Measurements from ENCODE around the gene IFIT2. TPM values are rescaled to one million over a fixed set of nuclear protein-coding genes. Genes with fewer than 3 reads are reported as not detected.
"Not testable (repeated sequence)": the region's sequence is repeated elsewhere in the genome, so short reads cannot be mapped to it uniquely, and the experiment has no call there.

The IFIT2 gene
- total RNA-seq, 1 donor from 2014 or later: 7.0 TPM

- DNase-seq (no peak), ATAC-seq (no peak)
- intact Hi-C loops (cut with micrococcal nuclease): no loop called here
These were observed 2.6 kb downstream of the IFIT2 start for GRCh38 chr10:89304446-89304845.

- DNase-seq (no peak), ATAC-seq (no peak)
- intact Hi-C loops (cut with micrococcal nuclease): no loop called here
These were observed 3.1 kb downstream of the IFIT2 start for GRCh38 chr10:89304925-89305324.

DNA sequence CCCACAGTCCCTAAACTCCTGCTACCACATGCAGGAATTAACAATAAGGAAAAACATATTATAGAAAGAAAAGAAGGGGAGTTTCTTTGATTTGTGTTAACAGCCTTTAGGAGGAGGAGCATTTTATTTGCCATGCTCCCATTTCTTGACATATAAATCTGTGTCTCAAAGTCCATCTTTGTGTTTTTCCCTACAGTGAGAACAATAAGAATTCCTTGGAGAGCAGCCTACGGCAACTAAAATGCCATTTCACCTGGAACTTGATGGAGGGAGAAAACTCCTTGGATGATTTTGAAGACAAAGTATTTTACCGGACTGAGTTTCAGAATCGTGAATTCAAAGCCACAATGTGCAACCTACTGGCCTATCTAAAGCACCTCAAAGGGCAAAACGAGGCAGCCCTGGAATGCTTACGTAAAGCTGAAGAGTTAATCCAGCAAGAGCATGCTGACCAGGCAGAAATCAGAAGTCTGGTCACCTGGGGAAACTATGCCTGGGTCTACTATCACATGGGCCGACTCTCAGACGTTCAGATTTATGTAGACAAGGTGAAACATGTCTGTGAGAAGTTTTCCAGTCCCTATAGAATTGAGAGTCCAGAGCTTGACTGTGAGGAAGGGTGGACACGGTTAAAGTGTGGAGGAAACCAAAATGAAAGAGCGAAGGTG is 4.1 kb downstream of the IFIT2 start:
- DNase-seq (no peak), ATAC-seq (no peak)
- intact Hi-C loops (cut with micrococcal nuclease): no loop called here

- ATAC-seq (no peak), DNase-seq (no peak)
- intact Hi-C loops (cut with micrococcal nuclease): no loop called here
These were observed 4.8 kb downstream of the IFIT2 start for GRCh38 chr10:89306434-89307268.

DNA sequence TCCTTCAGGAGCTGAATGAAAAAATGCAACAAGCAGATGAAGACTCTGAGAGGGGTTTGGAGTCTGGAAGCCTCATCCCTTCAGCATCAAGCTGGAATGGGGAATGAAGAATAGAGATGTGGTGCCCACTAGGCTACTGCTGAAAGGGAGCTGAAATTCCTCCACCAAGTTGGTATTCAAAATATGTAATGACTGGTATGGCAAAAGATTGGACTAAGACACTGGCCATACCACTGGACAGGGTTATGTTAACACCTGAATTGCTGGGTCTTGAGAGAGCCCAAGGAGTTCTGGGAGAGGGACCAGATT is 5.4 kb downstream of the IFIT2 start:
- intact Hi-C loops (cut with micrococcal nuclease): no loop called here
- ATAC-seq (no peak), DNase-seq (no peak)

DNA sequence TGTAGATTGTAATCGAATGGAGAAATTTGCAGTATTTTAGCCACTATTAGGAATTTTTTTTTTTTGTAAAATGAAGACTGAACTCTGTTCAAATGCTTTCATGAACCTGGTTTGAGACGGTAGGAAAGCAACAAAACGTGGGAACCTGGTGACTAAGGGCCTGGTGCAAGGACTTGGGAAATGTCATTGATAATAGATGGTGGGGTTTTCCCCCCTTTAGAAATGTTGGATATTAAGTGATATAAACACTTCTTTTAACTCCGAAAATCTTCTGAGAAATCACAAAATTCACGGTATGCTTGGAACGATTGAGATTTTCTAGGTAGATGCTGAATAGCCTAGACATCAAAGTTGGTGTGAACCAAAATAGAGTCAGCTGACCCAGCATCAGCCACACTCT is 6.4 kb downstream of the IFIT2 start:
- DNase-seq (no peak), ATAC-seq (no peak)
- intact Hi-C loops (cut with micrococcal nuclease): no loop called here

- DNase-seq: no peak
- intact Hi-C loops (cut with micrococcal nuclease): no loop called here
- no peak for ATAC-seq
These were observed 6.9 kb downstream of the IFIT2 start for GRCh38 chr10:89308736-89309135.

- DNase-seq (no peak), ATAC-seq (no peak)
- intact Hi-C loops (cut with micrococcal nuclease): no loop called here
These were observed 7.6 kb downstream of the IFIT2 start for GRCh38 chr10:89309156-89310055.

- intact Hi-C loops (cut with micrococcal nuclease): no loop called here
- DNase-seq (no peak), ATAC-seq (no peak)
These were observed 8.4 kb downstream of the IFIT2 start for GRCh38 chr10:89310056-89310893.

DNA sequence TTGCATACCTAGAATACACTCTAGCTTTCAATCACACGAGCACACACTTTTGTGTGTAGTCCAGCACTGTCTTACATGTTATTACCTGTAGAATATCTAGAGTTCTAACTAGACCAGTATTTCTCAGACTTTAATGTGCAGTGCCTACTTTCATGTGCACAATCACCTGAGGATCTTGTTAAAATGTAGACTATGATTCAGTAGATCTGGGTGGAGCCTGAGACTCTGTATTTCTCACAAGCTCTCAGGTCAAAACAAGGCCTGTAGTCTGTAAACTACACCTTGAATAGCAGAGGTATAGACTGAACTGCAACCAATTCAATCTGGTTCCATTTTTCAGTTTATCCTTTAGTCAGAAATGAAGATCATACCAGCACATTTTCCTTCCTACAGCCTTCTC is 11.1 kb downstream of the IFIT2 start:
- no peak for ATAC-seq
- DNase-seq: no peak
- intact Hi-C loops (cut with micrococcal nuclease): no loop called here

- no peak for ATAC-seq
- no peak for DNase-seq
- intact Hi-C loops (cut with micrococcal nuclease): no loop called here
These were observed 12.8 kb downstream of the IFIT2 start for GRCh38 chr10:89314676-89315075.

GRCh38 chr10:89318047-89318446 is 16.2 kb downstream of the IFIT2 start:
- intact Hi-C loops (cut with micrococcal nuclease); ATAC-seq; DNase-seq: not testable (repeated sequence)

- DNase-seq; ATAC-seq; intact Hi-C loops (cut with micrococcal nuclease): not testable (repeated sequence)
These were observed 23.2 kb downstream of the IFIT2 start for GRCh38 chr10:89325081-89325480.

- intact Hi-C loops (cut with micrococcal nuclease); ATAC-seq; DNase-seq: not testable (repeated sequence)
These were observed 24.0 kb downstream of the IFIT2 start for GRCh38 chr10:89325856-89326255.

DNA sequence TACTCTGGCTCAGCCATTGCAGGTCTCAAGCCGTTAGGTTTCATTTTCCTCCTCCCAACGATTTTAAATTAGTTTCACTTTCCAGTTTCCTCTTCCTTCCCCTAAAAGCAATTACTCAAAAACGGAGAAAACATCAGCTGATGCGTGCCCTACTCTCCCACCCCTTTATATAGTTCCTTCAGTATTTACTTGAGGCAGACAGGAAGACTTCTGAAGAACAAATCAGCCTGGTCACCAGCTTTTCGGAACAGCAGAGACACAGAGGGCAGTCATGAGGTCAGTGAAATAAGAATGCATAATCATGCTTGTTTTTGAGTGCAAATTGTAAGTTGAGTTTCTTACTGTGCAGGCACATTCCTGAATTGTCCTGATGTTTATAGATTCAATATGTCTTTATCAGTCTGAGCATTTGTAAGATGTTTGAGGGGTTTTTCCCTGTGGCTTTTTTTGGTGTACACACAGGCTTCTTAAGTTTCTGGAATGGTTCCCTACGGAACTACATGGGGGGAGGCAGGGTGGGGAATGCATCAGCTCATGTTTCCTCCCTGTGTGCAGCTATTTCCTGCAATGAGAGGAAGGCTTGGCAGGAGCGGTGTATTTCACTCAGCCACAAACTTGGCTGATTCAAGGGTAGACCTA is 26.1 kb downstream of the IFIT2 start, which contains the start of gene IFIT3:
Gene IFIT3, plus strand, starts transcription at position 195 of the 639 bp plus-strand sequence. Its CDS starts 77 bp downstream, at position 272.
- ATAC-seq: peak; percentile 93
- peak; percentile 47 for DNase-seq
- intact Hi-C loops (cut with micrococcal nuclease): loop anchor here (2.0 kb wide), 1 partner anchor 21 kb away; no protein-coding TSS in a partner anchor

DNA sequence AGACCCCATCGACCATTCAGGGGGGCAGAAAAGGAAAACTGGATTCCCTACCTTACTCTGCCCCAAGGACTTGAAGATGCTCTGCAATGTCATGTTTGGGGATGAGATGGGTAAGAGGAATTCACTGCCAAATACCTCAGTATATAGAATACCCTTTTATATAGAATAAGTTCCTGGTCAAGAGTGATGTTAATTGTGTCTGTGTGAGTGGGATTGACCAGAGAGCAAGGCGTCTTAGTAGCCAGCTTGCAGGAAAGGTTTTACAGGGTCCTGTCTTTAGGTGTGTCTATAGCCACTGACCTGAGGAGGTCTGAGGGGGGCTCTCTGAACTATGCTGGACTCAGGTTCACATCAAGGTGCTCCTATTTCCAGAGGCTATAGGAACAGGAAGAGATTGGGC is 27.3 kb downstream of the IFIT2 start:
- no peak for ATAC-seq
- DNase-seq: no peak
- intact Hi-C loops (cut with micrococcal nuclease): loop anchor here (2.0 kb wide), 1 partner anchor 20 kb away; no protein-coding TSS in a partner anchor

DNA sequence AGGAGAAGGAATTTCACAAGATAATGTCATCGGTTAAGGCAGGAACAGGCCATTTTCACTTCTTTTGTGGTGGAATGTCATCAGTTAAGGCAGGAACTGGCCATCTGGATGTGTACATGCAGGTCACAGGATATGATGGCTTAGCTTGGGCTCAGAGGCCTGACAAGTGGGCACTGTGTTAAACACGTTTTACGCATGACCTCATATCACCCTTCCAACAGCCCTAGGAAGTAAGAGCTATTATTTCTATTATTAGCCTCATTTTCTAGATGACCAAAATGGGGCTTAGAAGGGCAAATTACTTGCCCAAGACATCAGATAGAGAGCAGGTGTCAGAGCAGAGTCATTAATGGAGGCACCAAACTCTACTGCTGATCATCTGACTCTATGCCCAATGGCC is 28.2 kb downstream of the IFIT2 start:
- intact Hi-C loops (cut with micrococcal nuclease); DNase-seq; ATAC-seq: not testable (repeated sequence)

DNA sequence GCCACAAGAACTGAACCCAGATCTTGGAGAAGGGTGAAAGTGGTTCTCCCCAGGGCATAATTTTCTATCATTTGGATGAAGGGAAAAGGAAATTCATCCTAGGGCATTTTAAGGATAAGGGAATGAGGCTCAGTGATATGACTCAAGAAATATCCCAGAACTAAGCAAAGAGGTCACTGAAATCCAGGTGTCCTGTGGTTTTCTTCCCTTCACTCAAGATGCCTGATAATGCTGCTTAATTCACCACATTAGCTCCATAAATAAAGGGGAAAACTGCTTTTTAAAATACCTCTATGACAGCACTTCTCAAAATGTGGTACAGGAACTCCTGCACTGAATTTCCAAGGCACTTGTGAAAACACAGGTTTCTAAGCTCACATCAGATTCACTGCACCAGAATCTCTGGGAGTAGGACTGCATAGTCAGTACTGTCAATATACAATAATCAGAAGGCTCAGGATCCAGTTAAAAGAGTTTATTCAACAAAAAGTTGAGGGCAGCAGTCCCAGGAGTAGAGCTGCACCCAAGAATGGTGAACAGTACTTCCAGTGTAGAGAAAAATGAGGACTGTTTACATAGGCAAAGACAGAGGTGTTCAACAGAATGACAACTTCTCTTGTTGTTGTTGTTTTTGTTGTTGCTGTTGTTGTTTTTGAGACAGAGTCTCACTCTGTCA is 28.8 kb downstream of the IFIT2 start:
- no peak for DNase-seq
- intact Hi-C loops (cut with micrococcal nuclease): no loop called here
- ATAC-seq: no peak

Measured in left ventricle myocardium superior (tissue), 1 donor.